GM19372 (cell line): ENCODE data around the gene ORAI2.
A peak's percentile ranks its signal among the peaks of the same experiment; 100 is the strongest.
"Not testable (repeated sequence)": the region's sequence is repeated elsewhere in the genome, so short reads cannot be mapped to it uniquely, and the experiment has no call there.

Source experiments
- ATAC-seq: cut with Tn5 transposase; IDR thresholded peaks from one replicate; pipeline ENCODE4 v1.9.1; 2021; ENCODE audit warnings: mild to moderate bottlenecking, low read depth, moderate library complexity; ENCODE audit not compliant: unreplicated experiment

ORAI2 gene

DNA sequence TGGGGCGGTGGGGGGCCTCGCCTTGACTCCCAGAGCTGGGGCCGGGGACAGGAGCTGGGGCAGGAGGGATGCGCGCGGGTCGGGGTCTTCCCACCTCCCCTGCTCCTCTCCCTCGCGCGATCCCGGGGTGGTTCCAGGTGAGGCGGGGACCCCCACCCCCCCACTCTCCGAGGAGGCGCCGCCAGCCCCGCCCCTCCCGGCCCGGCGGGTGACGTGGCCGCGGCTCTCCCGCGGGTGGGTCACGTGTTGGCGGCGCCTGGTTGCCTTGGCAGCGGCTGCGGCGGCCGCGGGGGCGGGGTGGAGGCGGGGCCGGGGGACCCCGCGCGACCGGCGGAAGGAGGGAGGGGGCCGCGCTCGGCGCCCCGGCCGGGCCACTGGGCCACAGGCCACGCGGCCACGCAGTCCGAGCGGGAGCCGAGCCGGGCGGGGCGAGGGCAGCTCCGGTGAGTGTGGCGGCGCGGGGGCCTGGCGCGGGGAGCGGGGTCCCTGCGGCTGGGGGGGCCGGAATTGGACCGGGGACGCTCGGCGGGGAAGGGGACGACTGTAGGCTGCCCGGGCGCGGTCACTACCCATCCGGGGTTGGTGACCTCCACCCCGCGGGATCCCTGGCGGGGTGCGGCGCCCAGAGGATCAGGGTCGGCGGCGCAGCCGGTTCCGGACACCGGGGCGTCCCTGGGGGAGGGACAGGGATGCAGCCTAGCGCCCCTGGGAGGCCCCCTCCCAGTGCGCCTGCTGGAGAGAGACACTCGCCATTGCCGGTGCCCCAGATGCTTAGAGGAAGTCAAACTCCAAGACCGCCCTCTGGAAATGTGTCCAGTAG, at the start of gene ORAI2:
ORAI2 (plus strand) TSS at position 357 of the 820 bp plus-strand sequence. CDS start 5,382 bp downstream, outside the sequence.
- peak; percentile 68 for ATAC-seq

DNA sequence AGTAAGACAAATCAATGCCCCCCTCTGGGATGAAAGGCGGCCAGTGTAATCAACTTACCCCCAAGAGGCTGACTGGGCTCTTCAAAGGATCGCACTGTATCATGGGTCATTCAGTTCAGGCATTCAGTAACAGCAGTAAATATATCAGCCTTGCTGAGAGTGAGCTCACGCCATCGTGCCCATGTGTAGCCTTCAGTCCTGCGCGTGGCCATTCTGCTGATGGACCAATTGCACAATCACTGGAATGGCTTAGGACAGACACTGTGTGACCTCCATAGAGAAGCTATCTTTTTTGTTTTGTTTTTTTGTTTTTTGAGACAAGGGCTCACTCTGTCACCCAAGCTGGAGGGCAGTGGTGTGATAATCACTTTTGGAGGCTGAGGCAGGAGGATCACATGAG, 46.3 kb upstream of the ORAI2 start:
- ATAC-seq, result no peak

DNA sequence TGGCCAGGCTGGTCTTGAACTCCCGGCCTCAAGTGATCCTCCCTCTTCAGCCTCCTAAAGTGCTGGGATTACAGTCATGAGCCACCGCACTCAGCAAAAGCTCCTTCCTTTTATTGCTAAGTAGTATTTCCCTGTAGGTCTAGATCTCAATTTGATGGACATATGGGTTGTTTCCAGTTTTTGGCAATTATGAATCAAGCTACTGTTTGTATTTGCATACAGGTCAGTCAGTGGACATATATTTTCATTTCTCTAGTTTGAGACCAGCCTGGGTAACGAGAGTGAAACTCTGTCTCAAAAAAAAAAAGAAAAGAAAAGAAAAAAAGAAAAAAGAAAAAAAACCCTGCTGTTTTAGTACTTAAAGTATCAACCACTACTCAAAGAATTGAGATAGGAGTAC, 43.6 kb upstream of the ORAI2 start:
- no peak for ATAC-seq

DNA sequence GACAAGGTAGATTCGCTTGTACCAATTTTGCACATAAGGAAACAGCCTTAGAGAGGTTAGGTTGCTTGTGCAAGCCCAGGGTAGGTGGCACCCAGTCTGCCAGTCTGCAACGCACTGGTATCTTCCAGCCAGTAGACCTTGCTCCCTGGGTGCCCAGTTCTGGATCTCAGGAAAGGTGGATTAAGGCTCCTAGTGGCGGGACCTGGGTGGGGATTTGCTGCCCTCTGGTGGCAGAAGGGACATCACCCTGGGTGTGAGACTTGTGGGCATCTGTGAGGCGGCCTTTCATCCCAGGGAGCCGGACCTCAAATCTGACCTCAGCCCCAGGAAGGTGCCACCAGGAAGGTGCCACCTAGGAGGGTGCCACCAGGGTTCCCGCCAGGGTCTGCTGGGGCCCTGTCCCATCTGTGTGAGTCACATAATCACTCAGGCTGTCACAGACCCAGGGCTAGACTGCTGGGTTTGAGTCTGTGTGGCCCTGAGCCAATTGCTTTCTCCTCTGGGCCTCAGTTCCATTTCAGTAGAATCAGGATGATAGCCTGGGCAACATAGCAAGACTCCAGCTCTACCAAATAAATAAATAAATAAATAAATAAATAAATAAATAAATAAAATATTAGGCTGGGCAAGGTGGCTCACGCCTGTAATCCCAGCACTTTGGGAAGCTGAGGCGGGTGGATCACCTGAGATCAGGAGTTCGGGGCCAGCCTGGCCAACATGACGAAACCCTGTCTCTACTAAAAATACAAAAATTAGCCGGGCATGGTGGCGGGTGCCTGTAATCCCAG, 42.5 kb upstream of the ORAI2 start:
- ATAC-seq, result no peak

DNA sequence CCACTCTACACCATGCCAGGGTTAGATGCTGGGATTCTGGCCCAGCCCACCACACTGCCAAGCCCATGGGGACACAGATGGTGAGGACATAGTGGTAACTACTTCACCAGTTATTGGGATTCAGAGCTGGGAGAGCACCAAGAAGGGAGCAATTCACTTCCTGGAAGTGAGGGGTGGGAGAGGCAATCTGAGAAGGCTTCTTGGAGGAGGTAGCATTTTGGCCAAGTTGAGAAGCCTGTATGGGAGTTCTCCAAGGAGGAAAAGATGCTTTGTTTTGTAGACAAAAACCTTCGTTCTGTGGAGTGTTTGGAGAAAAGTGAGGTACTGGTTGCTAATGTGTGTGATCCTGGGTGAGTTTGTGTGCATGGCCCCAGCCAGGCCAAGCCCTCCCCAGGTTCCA, 41.0 kb upstream of the ORAI2 start:
- no peak for ATAC-seq

DNA sequence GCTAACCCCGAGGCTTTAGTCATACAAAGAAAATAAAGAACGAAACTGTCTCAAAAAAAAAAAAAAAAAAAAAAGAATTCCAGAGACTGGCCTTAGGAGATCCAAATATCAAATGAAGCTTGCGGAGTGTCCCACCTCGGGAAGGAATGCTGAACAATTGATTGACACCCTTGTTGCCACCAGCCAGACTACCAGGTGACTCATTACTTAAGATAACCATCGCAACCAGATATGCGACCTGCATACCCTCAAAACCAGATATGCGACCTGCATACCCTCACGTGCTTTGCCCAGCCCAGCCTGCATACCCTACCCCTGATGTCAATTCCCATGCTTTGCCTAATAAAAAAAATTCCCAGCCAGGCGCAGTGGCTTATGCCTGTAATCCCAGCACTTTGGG, 39.9 kb upstream of the ORAI2 start:
- no peak for ATAC-seq

DNA sequence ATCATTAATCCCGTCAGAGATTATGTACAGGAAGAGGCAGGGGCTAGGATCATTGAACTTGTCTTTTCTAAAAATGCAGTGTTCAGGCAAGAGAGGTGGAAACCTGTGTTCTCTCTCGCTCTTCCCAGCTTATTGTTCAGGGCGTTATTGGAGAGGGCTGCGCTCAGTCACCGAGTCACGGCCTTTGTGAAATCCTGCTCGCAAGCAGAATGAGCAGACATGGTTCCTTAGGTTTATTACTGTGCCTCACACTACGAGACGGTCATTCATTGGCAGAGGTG, 37.8 kb upstream of the ORAI2 start:
- ATAC-seq, result no peak

DNA sequence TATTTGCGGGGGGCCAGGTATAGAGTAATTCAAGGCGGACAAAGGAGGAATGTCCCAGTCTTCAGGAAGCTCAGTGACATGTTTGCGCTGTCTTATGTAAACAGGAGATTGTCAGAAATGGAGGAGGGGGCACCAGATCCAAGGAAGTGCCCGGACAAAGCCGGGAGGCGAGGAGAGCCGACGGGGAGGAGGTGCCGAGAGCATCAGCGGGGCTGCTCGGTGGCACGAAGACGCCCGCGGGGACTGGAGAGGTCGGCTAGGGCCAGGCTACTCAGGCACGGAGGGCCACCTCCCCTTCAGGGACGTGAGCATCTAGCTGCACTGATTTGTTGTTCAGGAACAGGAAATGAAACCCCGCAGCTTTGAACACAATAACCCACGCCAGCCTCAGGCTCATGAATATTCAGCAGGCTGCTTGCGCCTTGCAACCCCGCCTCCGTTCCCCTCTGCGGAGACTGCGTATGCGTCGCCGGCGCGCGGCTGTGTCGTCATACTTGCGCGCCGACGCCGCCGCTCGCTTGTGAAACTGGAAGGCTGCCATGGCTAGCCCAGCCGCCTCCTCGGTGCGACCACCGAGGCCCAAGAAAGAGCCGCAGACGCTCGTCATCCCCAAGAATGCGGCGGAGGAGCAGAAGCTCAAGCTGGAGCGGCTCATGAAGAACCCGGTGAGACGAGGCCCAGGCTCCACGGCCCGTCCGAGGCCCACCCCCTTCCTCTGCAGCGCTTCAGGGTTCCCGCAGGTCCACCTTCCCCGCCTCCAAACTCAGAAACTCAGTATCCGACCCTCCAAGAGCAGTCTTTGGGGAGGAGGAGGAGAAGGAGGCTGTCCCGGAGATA, 37.3 kb upstream of the ORAI2 start, which contains the start of gene PRKRIP1:
PRKRIP1 (plus strand) TSS at position 491 of the 837 bp plus-strand sequence; CDS start at position 540, 49 bp downstream.
- ATAC-seq, result peak; percentile 99

DNA sequence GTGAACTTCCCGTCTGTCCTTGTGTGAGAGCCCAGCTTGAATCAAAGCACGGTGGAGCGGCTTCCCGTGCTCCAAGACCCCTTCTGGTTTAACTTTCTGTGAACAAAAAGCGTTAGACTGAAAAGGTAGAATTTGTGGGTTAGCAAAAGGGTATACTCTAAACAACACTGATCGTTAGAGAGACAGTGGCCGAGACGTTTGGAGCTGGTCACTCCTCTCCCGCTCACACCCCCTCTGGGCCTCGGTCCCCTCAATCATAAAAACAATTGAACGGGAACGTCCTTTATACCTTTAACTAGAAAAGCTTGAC, 36.7 kb upstream of the ORAI2 start:
- no peak for ATAC-seq

DNA sequence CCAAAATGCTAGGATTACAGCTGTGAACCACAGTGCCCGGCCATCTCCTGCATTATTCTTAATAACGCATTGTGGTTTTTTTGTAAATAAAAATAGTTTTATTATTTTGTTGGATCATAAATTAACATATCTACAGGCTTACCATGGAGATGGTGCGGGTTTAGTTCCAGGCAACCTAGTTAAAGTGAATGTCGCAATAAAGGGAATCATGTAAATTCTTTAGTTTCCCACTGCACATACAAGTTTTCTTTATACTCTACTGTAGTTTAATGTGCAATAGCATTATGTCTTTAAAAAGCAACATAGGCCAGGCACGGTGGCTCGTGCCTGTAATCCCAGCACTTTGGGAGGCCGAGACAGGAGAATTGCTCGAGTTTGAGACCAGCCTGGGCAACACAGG, 34.8 kb upstream of the ORAI2 start:
- no peak for ATAC-seq

DNA sequence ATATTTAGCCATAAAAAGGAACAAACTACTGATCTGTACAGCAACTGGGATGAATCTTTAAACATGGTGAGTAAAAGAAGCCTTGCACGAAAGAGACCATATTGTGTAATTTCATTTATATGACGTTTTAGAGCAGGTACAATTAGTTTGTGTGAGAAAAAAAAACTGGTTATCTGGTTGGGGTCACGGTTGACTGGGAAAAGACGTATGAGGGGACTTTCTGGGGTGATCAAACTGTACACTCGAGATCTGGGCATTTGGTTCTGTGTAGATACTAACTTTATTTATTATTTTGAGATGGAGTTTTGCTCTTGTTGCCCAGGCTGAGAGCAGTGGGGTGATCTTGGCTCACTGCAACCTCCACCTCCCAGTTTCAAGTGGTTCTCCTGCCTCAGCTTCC, 33.0 kb upstream of the ORAI2 start:
- ATAC-seq, result no peak

DNA sequence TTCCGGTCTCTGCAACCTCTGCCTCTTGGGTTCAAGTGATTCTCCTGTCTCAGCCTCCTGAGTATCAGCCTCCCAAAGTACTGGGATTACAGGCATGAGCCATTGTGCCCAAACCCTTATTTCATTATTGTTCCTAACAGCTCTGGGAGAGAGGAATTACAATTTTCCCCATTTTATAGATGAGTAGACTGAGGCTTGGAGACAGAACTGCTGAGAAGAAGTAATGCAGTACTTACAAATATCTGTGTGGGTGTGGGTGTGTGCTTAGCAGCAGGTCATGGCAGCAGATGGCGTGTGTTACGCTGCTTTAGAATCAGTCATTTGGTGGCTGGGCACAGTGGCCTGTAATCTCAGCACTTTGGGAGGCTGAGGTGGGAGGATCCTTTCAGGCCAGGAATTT, 29.8 kb upstream of the ORAI2 start:
- no peak for ATAC-seq

DNA sequence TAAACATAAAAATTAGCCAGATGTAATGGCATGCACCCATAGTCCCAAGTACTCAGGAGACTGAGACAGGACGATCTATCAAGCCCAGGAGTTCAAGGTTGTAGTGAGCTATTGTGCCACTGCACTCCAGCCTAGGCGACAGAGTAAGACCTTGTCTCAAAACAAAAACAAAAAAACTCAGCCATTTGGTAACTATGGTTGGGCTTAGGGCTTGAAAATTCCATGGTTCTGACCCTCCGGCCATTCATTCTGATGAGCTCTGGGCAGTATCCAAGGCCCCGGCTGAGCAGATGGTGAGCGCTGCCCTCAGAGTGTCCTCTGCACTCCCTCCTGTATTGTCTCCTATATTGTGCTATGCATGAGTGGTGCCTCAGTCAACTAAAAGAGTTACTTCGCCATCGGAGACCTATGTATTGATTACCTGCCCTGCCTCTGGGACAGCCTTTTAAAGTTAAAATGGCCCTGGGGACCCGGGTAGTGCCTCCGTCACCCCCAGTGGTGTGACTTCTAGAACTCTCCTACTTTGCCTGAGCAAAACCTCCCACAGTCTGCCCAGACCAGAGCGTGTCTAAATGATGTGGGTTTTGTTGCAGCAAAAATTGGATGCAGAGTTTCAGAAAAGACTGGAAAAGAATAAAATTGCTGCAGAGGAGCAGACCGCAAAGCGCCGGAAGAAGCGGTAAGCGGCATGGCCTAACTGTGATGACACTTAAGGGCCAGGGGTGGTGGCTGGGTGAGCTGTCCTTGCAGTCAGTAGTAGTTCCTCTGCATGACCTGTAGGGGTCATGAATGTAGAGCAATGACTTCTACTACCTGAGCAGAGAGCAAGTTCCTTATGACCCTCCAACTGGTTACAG, 29.1 kb upstream of the ORAI2 start:
- ATAC-seq, result peak; percentile 88

DNA sequence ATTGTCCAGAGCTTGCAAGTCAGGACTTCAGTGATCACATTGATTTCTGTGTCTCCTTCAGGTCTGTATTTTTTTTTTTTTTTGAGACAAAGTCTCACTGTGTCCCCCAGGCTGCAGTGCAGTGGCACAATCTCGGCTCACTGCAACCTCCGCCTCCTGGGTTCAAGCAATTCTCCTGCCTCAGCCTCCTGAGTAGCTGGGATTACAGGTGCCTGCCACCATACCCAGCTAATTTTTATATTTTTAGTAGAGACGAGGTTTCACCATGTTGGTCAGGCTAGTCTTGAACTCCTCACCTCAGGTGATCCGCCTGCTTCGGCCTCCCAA, 28.6 kb upstream of the ORAI2 start:
- not testable (repeated sequence) for ATAC-seq

DNA sequence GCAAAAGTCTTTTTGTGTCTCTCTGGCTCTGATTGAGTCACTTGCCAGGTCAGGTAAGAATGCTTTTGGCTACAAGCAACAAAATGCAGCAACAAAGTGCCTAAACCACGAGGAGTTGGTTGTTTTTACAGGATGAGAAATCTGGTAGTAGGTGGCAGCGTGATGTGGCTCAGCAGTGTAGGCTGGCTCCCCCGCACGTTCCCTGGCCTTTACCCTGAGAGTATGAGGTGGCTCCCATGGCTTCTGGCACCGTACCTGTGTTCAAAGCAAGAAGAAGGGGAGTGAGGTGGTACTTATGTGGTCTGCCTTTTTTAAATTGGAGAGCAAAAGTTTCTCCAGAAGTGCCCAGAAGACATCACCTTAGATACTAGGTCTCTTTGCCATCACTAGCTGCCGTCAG, 25.5 kb upstream of the ORAI2 start:
- no peak for ATAC-seq

DNA sequence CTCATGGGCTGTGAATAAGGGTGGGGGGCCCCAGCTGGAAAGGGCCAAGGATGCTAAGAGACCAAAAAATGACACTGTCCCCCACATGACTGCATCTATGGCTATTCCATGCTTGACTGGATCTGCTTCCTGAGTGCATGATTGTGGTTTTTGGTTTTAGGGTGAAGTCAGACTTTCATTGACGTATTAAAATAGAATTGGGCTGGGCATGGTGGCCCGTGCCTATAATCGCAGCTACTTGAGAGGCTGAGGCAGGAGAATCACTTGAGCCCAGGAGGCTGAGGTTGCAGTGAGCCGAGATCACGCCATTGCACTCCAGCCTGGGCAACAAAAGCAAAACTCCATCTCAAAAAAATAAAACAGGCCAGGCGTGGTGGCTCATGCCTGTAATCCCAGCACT, 24.8 kb upstream of the ORAI2 start:
- ATAC-seq, result not testable (repeated sequence)

DNA sequence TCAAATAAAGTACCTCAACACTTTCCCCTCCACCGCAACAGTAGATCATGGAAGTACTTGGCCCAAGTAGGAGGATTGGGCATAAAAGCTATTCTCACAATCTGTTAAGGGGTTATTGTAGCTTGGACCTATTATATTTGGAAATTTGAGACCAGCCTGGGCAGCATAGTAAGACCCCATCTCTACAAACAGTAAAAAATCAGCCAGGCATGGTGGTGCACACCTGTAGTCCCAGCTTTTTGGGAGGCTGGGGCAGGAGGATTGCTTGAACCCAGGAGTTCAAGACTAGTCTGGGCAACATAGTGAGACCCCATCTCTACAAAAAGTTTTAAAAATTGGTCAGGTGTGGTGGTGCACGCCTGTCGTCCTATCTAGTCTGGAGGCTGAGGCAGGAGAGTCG, 24.0 kb upstream of the ORAI2 start:
- ATAC-seq, result no peak

DNA sequence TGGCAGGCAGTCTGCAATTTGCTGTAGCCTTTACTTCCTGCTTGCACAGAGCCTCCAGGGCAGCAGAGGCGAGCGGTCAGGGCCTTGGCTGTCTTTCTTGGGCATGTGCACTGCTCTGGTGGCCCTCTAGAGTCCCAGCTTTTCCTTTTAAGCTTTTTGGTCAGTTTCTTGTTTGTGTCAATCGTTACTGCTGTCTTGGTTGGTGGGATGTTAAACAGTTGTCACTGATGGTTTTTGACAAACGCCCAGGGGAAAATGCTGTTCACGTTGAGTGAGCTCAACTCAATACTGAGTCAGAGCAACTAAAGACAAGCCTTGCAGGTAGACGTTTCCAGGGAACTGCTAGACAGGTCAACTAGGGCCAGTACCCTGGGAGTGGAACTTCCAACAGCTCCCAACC, 23.3 kb upstream of the ORAI2 start:
- ATAC-seq, result no peak

DNA sequence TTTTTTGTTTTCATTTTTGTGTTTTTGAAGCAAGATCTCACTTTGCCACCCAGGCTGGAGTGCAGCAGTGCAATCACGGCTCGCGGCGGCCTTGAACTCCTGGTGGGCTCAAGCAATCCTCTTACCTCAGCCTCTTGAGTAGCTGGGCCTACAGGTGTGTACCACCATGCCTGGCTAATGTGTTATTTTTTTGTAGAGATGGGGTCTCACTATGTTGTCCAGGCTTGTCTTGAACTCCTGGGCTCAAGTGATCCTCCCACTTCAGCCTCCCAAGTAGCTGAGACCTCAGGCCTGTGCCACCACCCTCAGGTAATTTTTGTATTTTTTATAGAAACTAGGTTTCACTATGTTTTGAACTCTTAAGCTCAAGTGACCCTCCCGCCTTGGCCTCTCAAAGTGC, 22.5 kb upstream of the ORAI2 start:
- ATAC-seq, result no peak

DNA sequence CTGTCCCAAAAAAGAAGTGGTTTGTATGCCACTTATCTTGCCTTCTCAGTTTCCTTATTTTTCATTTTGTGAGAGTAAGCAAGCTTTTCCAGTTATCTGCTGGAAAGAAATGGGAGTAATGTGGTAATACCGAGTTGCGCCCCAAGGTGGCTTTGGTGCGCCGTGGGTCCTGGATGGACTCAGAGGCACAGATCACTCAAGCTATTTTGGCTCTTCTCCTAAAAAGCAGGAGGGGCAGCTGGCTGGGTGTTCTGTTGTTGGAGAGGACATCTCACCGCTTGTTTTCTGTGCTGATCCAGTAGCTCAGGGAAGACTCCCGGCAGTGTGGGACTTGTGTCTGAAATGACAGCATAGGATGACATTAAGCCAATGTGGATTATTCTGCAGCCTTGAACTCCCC, 20.8 kb upstream of the ORAI2 start:
- ATAC-seq, result no peak

DNA sequence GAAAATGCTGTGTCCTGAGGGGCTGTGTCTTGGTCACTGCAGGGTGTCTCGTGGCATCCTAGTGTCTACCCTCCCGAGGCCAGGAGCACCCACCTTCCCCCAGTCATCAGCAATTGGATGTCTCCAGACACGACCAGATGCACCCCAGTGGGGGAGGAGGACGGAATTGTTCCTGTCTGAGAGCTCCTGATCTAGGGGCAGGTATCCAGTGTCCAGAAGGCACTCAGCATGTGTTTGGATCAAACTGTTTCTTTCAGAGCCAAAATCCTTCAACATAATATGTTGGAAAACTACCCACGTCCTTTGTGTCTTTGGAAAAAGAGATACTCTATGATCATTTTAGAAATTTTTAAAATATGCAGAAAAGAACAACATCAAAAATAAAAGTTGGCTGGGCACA, 20.3 kb upstream of the ORAI2 start:
- ATAC-seq, result no peak
